Liver (tissue), 9 donors: ENCODE data around the gene VAV3. TPM values are rescaled to one million over a fixed set of nuclear protein-coding genes. Genes with fewer than 3 reads are reported as not detected.

Experiments used
- DNase-seq: peaks from one replicate; pipeline ENCODE4 v3.0.0-alpha.2; 2017; ENCODE audit warnings: low spot score
- H3K27ac ChIP-seq, 2 donors: one replicate each; pipeline ENCODE4 v1.7.0; 2013; ENCODE audit warnings: inconsistent platforms in 2 of 2, low read length in 2 of 2, control low read depth in 1 of 2, low read depth in 1 of 2, mild to moderate bottlenecking in 1 of 2
- H3K27me3 ChIP-seq, 4 donors: one replicate each; pipeline versions ENCODE4 v1.6.1 to v1.7.0; 2013; ENCODE audit warnings: low read length in 3 of 4, inconsistent platforms in 1 of 4, mild to moderate bottlenecking in 1 of 4, moderate library complexity in 1 of 4; ENCODE audit not compliant: control insufficient read depth in 4 of 4, insufficient read depth in 4 of 4
- H3K36me3 ChIP-seq, 4 donors: one replicate each; pipeline versions ENCODE4 v1.6.1 to v1.7.0; 2013; ENCODE audit warnings: low read length in 3 of 4, mild to moderate bottlenecking in 3 of 4, low read depth in 1 of 4, moderate library complexity in 1 of 4; ENCODE audit not compliant: control insufficient read depth in 4 of 4, insufficient read depth in 3 of 4
- H3K4me1 ChIP-seq, 4 donors: one replicate each; pipeline versions ENCODE4 v1.6.1 to v1.7.0; 2013; ENCODE audit warnings: low read length in 3 of 4, mild to moderate bottlenecking in 3 of 4, moderate library complexity in 1 of 4; ENCODE audit not compliant: control insufficient read depth in 4 of 4, insufficient read depth in 4 of 4
- H3K4me3 ChIP-seq, 3 donors: one replicate each; pipeline versions ENCODE4 v1.6.1 to v1.7.0; 2013; ENCODE audit warnings: low read length in 3 of 3, control low read depth in 1 of 3, low read depth in 1 of 3, mild to moderate bottlenecking in 1 of 3
- H3K9ac ChIP-seq, 2 donors: one replicate each; pipeline ENCODE4 v1.7.0; 2013; ENCODE audit warnings: low read length in 2 of 2, mild to moderate bottlenecking in 2 of 2, moderate library complexity in 2 of 2, control low read depth in 1 of 2, low read depth in 1 of 2
- H3K9me3 ChIP-seq, 4 donors: one replicate each; pipeline versions ENCODE4 v1.6.1 to v1.7.0; 2013; ENCODE audit warnings: low read length in 3 of 4; ENCODE audit not compliant: control insufficient read depth in 4 of 4
- EGR1 ChIP-seq, 2 donors: IDR thresholded peaks; 2 replicates each; pipeline ENCODE4 v1.6.1; 2016 to 2018; ENCODE audit warnings: antibody characterized with exemption in 2 of 2, low read depth in 2 of 2
- FOXA2 ChIP-seq: IDR thresholded peaks from 2 replicates; pipeline ENCODE4 v1.6.1; 2016; ENCODE audit warnings: antibody characterized with exemption
- GABPA ChIP-seq, 2 donors: IDR thresholded peaks in 1 of 2; conservative IDR thresholded peaks in 1 of 2; 2 replicates each; pipeline ENCODE4 v1.6.1; 2016; ENCODE audit warnings: antibody characterized with exemption in 2 of 2, mild to moderate bottlenecking in 1 of 2, moderate library complexity in 1 of 2
- HNF4G ChIP-seq: IDR thresholded peaks from 2 replicates; pipeline ENCODE4 v1.6.1; 2016; ENCODE audit warnings: antibody characterized with exemption
- RAD21 ChIP-seq, 2 donors: IDR thresholded peaks; 2 replicates each; pipeline ENCODE4 v1.6.1; 2016; ENCODE audit warnings: antibody characterized with exemption in 2 of 2, mild to moderate bottlenecking in 2 of 2
- SP1 ChIP-seq: IDR thresholded peaks from 2 replicates; pipeline ENCODE4 v1.6.1; 2018; ENCODE audit warnings: antibody characterized with exemption, mild to moderate bottlenecking
- TAF1 ChIP-seq: conservative IDR thresholded peaks from 2 replicates; pipeline ENCODE4 v1.6.1; 2016; ENCODE audit warnings: antibody characterized with exemption, mild to moderate bottlenecking
- YY1 ChIP-seq: IDR thresholded peaks from 2 replicates; pipeline ENCODE4 v1.6.1; 2016; ENCODE audit warnings: antibody characterized with exemption, mild to moderate bottlenecking
- WGBS: extraction: QIAGEN DNeasy Blood & Tissue Kit; methylation state at CpG from one replicate; pipeline ENCODE4 v1.1.7; 2013; 5-methylcytosine and 5-hydroxymethylcytosine counted together
- polyA plus RNA-seq, 2 donors: library from polyadenylated mRNA; stranded (reverse) in 1 of 2; unstranded in 1 of 2; fragments of 200-250 nt in 1 of 2; fragments of >200 nt in 1 of 2; fragmentation: Nextera tagmentation in 1 of 2; extraction: Ambion mirVana in 1 of 2; gene quantifications; one replicate each; pipeline versions ENCODE4 v1.2.1 to v1.2.3, GENCODE V29; 2013 to 2015
- total RNA-seq, 2 donors: library from RNA; depleted of rRNA; stranded (reverse); fragments of >200 nt; gene quantifications; one replicate each; pipeline ENCODE4 v1.2.3, GENCODE V29; 2014
- TF ChIP-seq, protein P1 (sequence below): IDR thresholded peaks from 2 replicates; pipeline ENCODE4 v1.6.1; 2016; ENCODE audit warnings: antibody characterized with exemption
- TF ChIP-seq, protein P2 (sequence below): IDR thresholded peaks from 2 replicates; pipeline ENCODE4 v1.6.1; 2016; ENCODE audit warnings: antibody characterized with exemption
- TF ChIP-seq, protein P3 (sequence below): IDR thresholded peaks from 2 replicates; pipeline ENCODE4 v1.6.1; 2016; ENCODE audit warnings: antibody characterized with exemption
- TF ChIP-seq, protein P4 (sequence below): IDR thresholded peaks from 2 replicates; pipeline ENCODE4 v1.6.1; 2016; ENCODE audit warnings: antibody characterized with exemption, mild to moderate bottlenecking
- donor health status: healthy.
- donor health status: healthy.
- donor health status: healthy.
- donor health status: healthy.
- donor health status: healthy.

The VAV3 gene
- total and polyA plus RNA-seq, 4 donors, result 0.46 to 4.8 (median 2.7) TPM

DNA sequence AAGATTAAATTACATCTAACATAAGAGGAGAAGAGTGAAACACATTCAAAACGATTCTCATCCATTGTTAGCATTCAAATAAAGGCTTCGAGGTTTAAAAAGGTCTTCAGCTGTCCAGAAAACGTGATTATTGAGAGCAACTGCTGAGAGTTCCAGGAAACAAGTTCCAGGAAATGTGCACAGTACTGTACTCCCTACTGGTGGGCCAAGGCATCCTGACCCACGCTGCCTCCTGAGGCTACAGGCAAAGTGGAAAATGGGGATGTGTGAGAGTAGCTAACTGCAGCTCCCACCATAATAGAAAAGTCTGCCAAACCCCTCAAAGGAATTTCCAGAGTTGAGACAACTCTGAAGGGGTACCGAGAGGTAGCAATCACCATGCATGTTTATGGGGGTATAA, 2.0 kb downstream of the VAV3 start:
- peak in 1 of 2 donors; percentile 20 for TF ChIP-seq RAD21 (IDR thresholded peaks at IDR 0.05)
- TF ChIP-seq, protein P1, sequence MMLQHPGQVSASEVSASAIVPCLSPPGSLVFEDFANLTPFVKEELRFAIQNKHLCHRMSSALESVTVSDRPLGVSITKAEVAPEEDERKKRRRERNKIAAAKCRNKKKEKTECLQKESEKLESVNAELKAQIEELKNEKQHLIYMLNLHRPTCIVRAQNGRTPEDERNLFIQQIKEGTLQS, result no peak
- H3K36me3 ChIP-seq, result peaks cover 0 to 1% (median 0%) of the 10 kb centered on the region in 4 donors
- no peak for DNase-seq
- 27% methylated on average over 5 of the region's 5 CpGs for whole genome bisulfite sequencing
- H3K9ac ChIP-seq, result peak overlapping the region; percentile 54
- no peaks in the 10 kb centered on the region for H3K27me3 ChIP-seq
- H3K9me3 ChIP-seq, result no peaks in the 10 kb centered on the region
- H3K27ac ChIP-seq, result peak overlapping the region; percentile 30 to 86
- peaks cover 0 to 14% (median 4%) of the 10 kb centered on the region in 4 donors for H3K4me1 ChIP-seq
- H3K4me3 ChIP-seq, result peak overlapping the region in 1 of 3 donors; percentile 60

DNA sequence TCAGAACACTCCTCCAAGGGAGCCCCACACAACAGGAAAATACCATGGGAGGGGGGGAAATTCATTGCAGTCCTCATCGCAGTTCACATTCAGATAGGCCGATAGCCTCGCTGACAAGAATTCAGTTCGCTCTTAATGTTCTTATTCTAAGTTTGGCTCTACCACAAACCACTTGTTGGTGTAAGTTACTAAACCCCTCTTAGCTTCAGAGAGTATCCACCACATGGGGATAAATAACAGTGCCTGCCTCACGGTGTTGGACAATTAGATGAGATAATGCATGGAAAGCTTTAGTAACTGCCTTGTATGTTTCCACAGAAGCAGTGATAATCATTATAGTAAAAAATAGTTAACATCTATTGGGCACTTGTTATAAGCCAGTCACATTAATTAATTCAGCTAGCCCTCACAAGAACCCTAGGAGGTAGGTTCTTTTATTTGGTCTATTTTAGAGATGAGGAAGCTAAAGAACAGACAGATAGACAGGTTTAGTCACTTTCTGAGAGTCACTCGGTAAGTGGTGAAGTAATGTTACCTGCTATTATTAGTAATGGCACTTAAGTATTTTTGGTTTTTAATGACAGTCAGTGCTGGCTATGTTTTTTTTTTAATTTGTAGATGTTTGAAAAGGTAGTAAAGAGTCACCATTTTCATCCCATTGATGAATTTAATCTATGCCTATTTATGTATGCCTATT, 10.1 kb downstream of the VAV3 start:
- H3K4me1 ChIP-seq, result peaks cover 0 to 3% (median 0%) of the 10 kb centered on the region in 4 donors
- peaks cover 0 to 3% (median 0%) of the 10 kb centered on the region in 4 donors for H3K27me3 ChIP-seq
- H3K27ac ChIP-seq, result no peak overlapping the region
- peaks cover 0 to 1% (median 0%) of the 10 kb centered on the region in 4 donors for H3K36me3 ChIP-seq
- H3K9me3 ChIP-seq, result no peaks in the 10 kb centered on the region
- no peak for DNase-seq
- WGBS, result 87% methylated on average over 6 of the region's 6 CpGs
- H3K9ac ChIP-seq, result no peak overlapping the region
- no peak overlapping the region for H3K4me3 ChIP-seq
- TF ChIP-seq, protein P2, sequence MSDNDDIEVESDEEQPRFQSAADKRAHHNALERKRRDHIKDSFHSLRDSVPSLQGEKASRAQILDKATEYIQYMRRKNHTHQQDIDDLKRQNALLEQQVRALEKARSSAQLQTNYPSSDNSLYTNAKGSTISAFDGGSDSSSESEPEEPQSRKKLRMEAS, result no peak
- no peak for TF ChIP-seq HNF4G

DNA sequence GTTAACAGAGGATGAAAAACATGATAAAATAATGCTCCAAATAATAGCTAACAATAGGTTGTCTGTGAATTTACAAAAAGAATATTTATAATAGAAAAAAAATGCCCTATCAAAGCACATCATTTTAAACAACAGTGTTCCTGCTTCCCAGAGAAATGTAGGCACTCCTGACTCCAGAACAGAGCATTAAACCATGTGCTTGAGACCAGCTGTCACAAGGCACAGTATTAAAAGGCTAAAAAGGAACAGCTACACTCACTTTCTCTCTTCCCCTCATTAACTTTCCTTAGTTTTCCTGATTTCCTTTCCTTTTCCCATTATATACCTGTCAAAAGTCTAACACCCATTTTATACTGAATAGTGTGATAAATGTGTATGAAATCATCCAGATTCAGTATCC, 10.9 kb downstream of the VAV3 start:
- H3K9me3 ChIP-seq, result no peaks in the 10 kb centered on the region
- H3K27ac ChIP-seq, result no peak overlapping the region
- DNase-seq, result no peak
- peaks cover 0 to 3% (median 0%) of the 10 kb centered on the region in 4 donors for H3K27me3 ChIP-seq
- H3K4me3 ChIP-seq, result no peak overlapping the region
- H3K9ac ChIP-seq, result no peak overlapping the region
- no peak for TF ChIP-seq TAF1
- no peak for TF ChIP-seq HNF4G
- TF ChIP-seq, protein P1, result no peak
- TF ChIP-seq, protein P3, sequence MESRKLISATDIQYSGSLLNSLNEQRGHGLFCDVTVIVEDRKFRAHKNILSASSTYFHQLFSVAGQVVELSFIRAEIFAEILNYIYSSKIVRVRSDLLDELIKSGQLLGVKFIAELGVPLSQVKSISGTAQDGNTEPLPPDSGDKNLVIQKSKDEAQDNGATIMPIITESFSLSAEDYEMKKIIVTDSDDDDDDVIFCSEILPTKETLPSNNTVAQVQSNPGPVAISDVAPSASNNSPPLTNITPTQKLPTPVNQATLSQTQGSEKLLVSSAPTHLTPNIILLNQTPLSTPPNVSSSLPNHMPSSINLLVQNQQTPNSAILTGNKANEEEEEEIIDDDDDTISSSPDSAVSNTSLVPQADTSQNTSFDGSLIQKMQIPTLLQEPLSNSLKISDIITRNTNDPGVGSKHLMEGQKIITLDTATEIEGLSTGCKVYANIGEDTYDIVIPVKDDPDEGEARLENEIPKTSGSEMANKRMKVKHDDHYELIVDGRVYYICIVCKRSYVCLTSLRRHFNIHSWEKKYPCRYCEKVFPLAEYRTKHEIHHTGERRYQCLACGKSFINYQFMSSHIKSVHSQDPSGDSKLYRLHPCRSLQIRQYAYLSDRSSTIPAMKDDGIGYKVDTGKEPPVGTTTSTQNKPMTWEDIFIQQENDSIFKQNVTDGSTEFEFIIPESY, result no peak
- TF ChIP-seq EGR1 (IDR thresholded peaks at IDR 0.05; ENCODE audit: low read depth in 2 of 2), result no peak
- no peak for TF ChIP-seq RAD21 (IDR thresholded peaks at IDR 0.05)
- TF ChIP-seq, protein P2, result no peak
- TF ChIP-seq FOXA2, result no peak
- no peak for TF ChIP-seq YY1
- TF ChIP-seq, protein P4, sequence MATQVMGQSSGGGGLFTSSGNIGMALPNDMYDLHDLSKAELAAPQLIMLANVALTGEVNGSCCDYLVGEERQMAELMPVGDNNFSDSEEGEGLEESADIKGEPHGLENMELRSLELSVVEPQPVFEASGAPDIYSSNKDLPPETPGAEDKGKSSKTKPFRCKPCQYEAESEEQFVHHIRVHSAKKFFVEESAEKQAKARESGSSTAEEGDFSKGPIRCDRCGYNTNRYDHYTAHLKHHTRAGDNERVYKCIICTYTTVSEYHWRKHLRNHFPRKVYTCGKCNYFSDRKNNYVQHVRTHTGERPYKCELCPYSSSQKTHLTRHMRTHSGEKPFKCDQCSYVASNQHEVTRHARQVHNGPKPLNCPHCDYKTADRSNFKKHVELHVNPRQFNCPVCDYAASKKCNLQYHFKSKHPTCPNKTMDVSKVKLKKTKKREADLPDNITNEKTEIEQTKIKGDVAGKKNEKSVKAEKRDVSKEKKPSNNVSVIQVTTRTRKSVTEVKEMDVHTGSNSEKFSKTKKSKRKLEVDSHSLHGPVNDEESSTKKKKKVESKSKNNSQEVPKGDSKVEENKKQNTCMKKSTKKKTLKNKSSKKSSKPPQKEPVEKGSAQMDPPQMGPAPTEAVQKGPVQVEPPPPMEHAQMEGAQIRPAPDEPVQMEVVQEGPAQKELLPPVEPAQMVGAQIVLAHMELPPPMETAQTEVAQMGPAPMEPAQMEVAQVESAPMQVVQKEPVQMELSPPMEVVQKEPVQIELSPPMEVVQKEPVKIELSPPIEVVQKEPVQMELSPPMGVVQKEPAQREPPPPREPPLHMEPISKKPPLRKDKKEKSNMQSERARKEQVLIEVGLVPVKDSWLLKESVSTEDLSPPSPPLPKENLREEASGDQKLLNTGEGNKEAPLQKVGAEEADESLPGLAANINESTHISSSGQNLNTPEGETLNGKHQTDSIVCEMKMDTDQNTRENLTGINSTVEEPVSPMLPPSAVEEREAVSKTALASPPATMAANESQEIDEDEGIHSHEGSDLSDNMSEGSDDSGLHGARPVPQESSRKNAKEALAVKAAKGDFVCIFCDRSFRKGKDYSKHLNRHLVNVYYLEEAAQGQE, result no peak
- TF ChIP-seq SP1, result no peak
- TF ChIP-seq GABPA (IDR thresholded peaks at IDR 0.05 in 1 of 2, conservative IDR thresholded peaks at IDR 0.05 in 1 of 2), result no peak
- peaks cover 0 to 1% (median 0%) of the 10 kb centered on the region in 4 donors for H3K36me3 ChIP-seq
- H3K4me1 ChIP-seq, result peaks cover 0 to 3% (median 0%) of the 10 kb centered on the region in 4 donors
